Endothelial cell of umbilical vein (primary cell): ENCODE results near the gene TPRA1. TPM values are rescaled to one million over a fixed set of nuclear protein-coding genes. Genes with fewer than 3 reads are reported as not detected.
A peak's percentile ranks its signal among the peaks of the same experiment; 100 is the strongest.

ENCODE experiments used
- Bru-seq: library from RNA; stranded (reverse); fragments of 400-500 nt; gene quantifications from one replicate; lab custom pipeline; 2021; lab: Mats Ljungman, UMichigan
- BruChase-seq, 2 experiments: library from RNA; stranded (reverse); fragments of 400-500 nt; gene quantifications; one replicate each; lab custom pipeline; 2021; lab: Mats Ljungman, UMichigan
- BruUV-seq: library from RNA; stranded (reverse); fragments of 400-500 nt; replicated peaks from 2 replicates; lab custom pipeline; 2021; lab: Mats Ljungman, UMichigan
- CTCF ChIA-PET: fragments of 300-600, 350-600 bp; sonication (Branson Sonifier 250); formaldehyde crosslinking; loops from one replicate; lab custom pipeline; 2021; ENCODE audit warnings: antibody characterized with exemption, inconsistent platforms; lab: Charles Lee
- POLR2A ChIA-PET: fragments of 300-600, 350-600 bp; sonication (Branson Sonifier 250); formaldehyde crosslinking; loops from one replicate; lab custom pipeline; 2021; ENCODE audit warnings: antibody characterized with exemption, inconsistent platforms; lab: Charles Lee
- DNase-seq: peaks from one replicate; pipeline ENCODE4 v3.0.0-alpha.2; 2011; ENCODE audit warnings: low read depth, low spot score
- FAIRE-seq: peaks from 2 replicates; lab custom pipeline; 2011; peaks lifted over from hg19 to GRCh38; lab: Jason Lieb, UNC
- H2AFZ ChIP-seq: 2 replicates; pipeline ENCODE4 v1.6.0; 2012; ENCODE audit warnings: low read depth, low read length, control low read depth, inconsistent platforms
- H3K27ac ChIP-seq: 2 replicates; pipeline ENCODE4 v1.5.1; 2011; ENCODE audit warnings: low read depth, mild to moderate bottlenecking, control low read depth, low read length, moderate library complexity; ENCODE audit not compliant: insufficient read depth
- H3K27me3 ChIP-seq, 2 experiments: 2 replicates each; pipeline versions ENCODE4 v1.6.0 to v1.6.1; 2011; ENCODE audit warnings: low read length in 2 of 2, mixed read lengths in 1 of 2; ENCODE audit not compliant: control insufficient read depth in 2 of 2, insufficient read depth in 2 of 2
- H3K36me3 ChIP-seq, 2 experiments: 2 replicates in 1 of 2; 3 replicates in 1 of 2; pipeline ENCODE4 v1.5.1; 2011; ENCODE audit warnings: low read length in 2 of 2, mild to moderate bottlenecking in 1 of 2, moderate library complexity in 1 of 2; ENCODE audit not compliant: control insufficient read depth in 2 of 2, insufficient read depth in 2 of 2; ENCODE audit errors: extremely low read depth in 1 of 2
- H3K4me1 ChIP-seq: 3 replicates; pipeline ENCODE4 v1.5.1; 2011; ENCODE audit warnings: mild to moderate bottlenecking, low read length; ENCODE audit not compliant: control insufficient read depth, insufficient read depth; ENCODE audit errors: extremely low read depth
- H3K4me2 ChIP-seq: 2 replicates; pipeline ENCODE4 v1.6.1; 2011; ENCODE audit warnings: low read length, control low read depth, mixed read lengths; ENCODE audit not compliant: insufficient read depth
- H3K4me3 ChIP-seq, 3 experiments: fragments of 200-600 bp in 1 of 3; sonication (generic), shearing (Covaris generic) in 1 of 3; replicated peaks in 1 of 3; 2 replicates each; pipeline ENCODE4 v1.5.1; 2011 to 2016; ENCODE audit warnings: control low read depth in 3 of 3, low read length in 3 of 3, mild to moderate bottlenecking in 2 of 3, inconsistent platforms in 1 of 3, low read depth in 1 of 3, moderate library complexity in 1 of 3; ENCODE audit not compliant: insufficient read depth in 1 of 3
- H3K79me2 ChIP-seq: 2 replicates; pipeline ENCODE4 v1.6.0; 2012; ENCODE audit warnings: low read length, inconsistent platforms; ENCODE audit not compliant: control insufficient read depth, insufficient read depth
- H3K9ac ChIP-seq: replicated peaks from 2 replicates; pipeline ENCODE3; 2011; ENCODE audit warnings: low read length, control low read depth; ENCODE audit not compliant: insufficient read depth; ENCODE audit errors: extremely low read depth
- H3K9me1 ChIP-seq: replicated peaks from 3 replicates; pipeline ENCODE4 v1.6.0; 2011; ENCODE audit warnings: mild to moderate bottlenecking, low read length; ENCODE audit not compliant: control insufficient read depth, insufficient read depth; ENCODE audit errors: extremely low read depth
- H3K9me3 ChIP-seq: replicated peaks from 2 replicates; pipeline ENCODE4 v1.5.1; 2012; ENCODE audit warnings: low read length, inconsistent platforms; ENCODE audit not compliant: control insufficient read depth, insufficient read depth
- H4K20me1 ChIP-seq: replicated peaks from 2 replicates; pipeline ENCODE3; 2011; ENCODE audit warnings: mild to moderate bottlenecking, low read length; ENCODE audit not compliant: control insufficient read depth, insufficient read depth; ENCODE audit errors: extremely low read depth
- CTCF ChIP-seq, 2 donors: IDR thresholded peaks; 1 replicate in 1 of 2; 2 replicates in 1 of 2; pipeline ENCODE4 v1.5.1; 2011; ENCODE audit warnings: low read length in 2 of 2, mild to moderate bottlenecking in 2 of 2, moderate library complexity in 2 of 2, control low read depth in 1 of 2, inconsistent platforms in 1 of 2, low read depth in 1 of 2; ENCODE audit not compliant: insufficient read depth in 1 of 2; ENCODE audit errors: extremely low read depth in 1 of 2
- EZH2 ChIP-seq: IDR thresholded peaks from 2 replicates; pipeline ENCODE4 v1.6.1; 2012; ENCODE audit warnings: borderline replicate concordance, low read depth, mild to moderate bottlenecking, moderate library complexity, low read length, inconsistent platforms; ENCODE audit not compliant: severe bottlenecking
- FOS ChIP-seq: IDR thresholded peaks from 2 replicates; pipeline ENCODE4 v1.6.1; 2011; ENCODE audit warnings: mild to moderate bottlenecking, low read length, moderate library complexity, borderline replicate concordance; ENCODE audit not compliant: insufficient read depth
- GATA2 ChIP-seq: IDR thresholded peaks from 2 replicates; pipeline ENCODE4 v1.7.0; 2011; ENCODE audit warnings: low read depth, mild to moderate bottlenecking, moderate library complexity, mixed read lengths, low read length; ENCODE audit not compliant: insufficient read length, insufficient read depth
- JUN ChIP-seq: IDR thresholded peaks from 2 replicates; pipeline ENCODE4 v1.6.1; 2011; ENCODE audit warnings: borderline replicate concordance, low read depth; ENCODE audit not compliant: insufficient read length, insufficient read depth
- MAX ChIP-seq: IDR thresholded peaks from 2 replicates; pipeline ENCODE4 v1.6.1; 2011; ENCODE audit not compliant: insufficient read depth, insufficient read length
- MYC ChIP-seq: IDR thresholded peaks from one replicate; pipeline ENCODE4 v1.6.1; 2011; ENCODE audit warnings: mild to moderate bottlenecking, low read depth, low read length
- POLR2A ChIP-seq: IDR thresholded peaks from 2 replicates; pipeline ENCODE4 v1.6.1; 2012; ENCODE audit warnings: low read depth, mild to moderate bottlenecking, control low read depth, low read length
- POLR2AphosphoS5 ChIP-seq: IDR thresholded peaks from 2 replicates; pipeline ENCODE4 v1.6.1; 2012; ENCODE audit warnings: low read depth, mild to moderate bottlenecking, control low read depth, low read length, moderate library complexity; ENCODE audit not compliant: insufficient read depth
- dilution Hi-C: fragments of 300-500 bp; cut with MboI; formaldehyde crosslinking; loops from one replicate; pipeline ENCODE4 v1.15.0; 2019; ENCODE audit warnings: low sequenced_read_pairs; ENCODE audit not compliant: extremely low pct_ligation_motif_present
- intact Hi-C: fragments of 100-400 bp; cut with micrococcal nuclease; formaldehyde crosslinking; loops from one replicate; pipeline ENCODE4 v1.10.0; 2022
- long read RNA-seq: library from polyadenylated mRNA; stranded (forward); transcript quantifications from one replicate; pipeline ENCODE4 v2.0.0, GENCODE V29; 2021
- polyA minus RNA-seq, 3 experiments: library from RNA; depleted of rRNA, polyadenylated mRNA; stranded (reverse); fragments of >200 nt; gene quantifications; 1 replicate in 1 of 3; 2 replicates in 2 of 3; pipeline ENCODE4 v1.2.3, GENCODE V29; 2011
- polyA plus RNA-seq, 4 experiments: library from polyadenylated mRNA; depleted of rRNA in 3 of 4; stranded (reverse) in 3 of 4; unstranded in 1 of 4; fragments of >200 nt; gene quantifications; 2 replicates each; pipeline versions ENCODE4 v1.2.1 to v1.2.3, GENCODE V29; 2011 to 2012; ENCODE audit warnings: missing spikeins in 1 of 4
- total RNA-seq: library from RNA; stranded (reverse); gene quantifications from 2 replicates; pipeline ENCODE4 v1.2.3, GENCODE V29; 2021

The TPRA1 gene
- total RNA-seq (34.3 and 34.6 TPM in 2 replicates), polyA plus RNA-seq (58.0 and 65.4 TPM in 2 replicates), polyA minus RNA-seq (30.8 and 38.6 TPM in 2 replicates), Bru-seq, nascent RNA (percentile 55 among the genes with signal in this experiment), BruChase-seq, experiment 1, labeled RNA remaining after a 6-hour chase (percentile 63 among the genes with signal in this experiment), BruChase-seq, experiment 2, labeled RNA remaining after a 2-hour chase (percentile 66 among the genes with signal in this experiment)
- 34.5 and 37.5 TPM in 2 replicates for polyA plus RNA-seq (2011; cell fraction: cytosol; rRNA removed)
- polyA plus RNA-seq (2011; cell fraction: nucleus; rRNA removed): 42.5 and 45.5 TPM in 2 replicates
- 19.9 and 26.8 TPM in 2 replicates for polyA plus RNA-seq (2012)
- polyA minus RNA-seq (2011; cell fraction: cytosol; rRNA and poly(A)+ RNA removed): 43.3 TPM
- polyA minus RNA-seq (2011; cell fraction: nucleus; rRNA and poly(A)+ RNA removed): 13.7 and 15.6 TPM in 2 replicates
- long read RNA-seq, transcript TPRA1-202 (11 exons, 1,933 nt): major isoform, 78 of 137 reads
- long read RNA-seq, transcript TPRA1-203 (10 exons, 1,831 nt): minor isoform, 7 of 137 reads
- long read RNA-seq, partial matches to known transcripts: 6 of 137 reads
- long read RNA-seq, other reads (novel, unspliced or antisense): 42 of 137 reads

GRCh38 chr3:127590593-127591465, at the start of gene TPRA1:
TSS of gene TPRA1 (minus strand) at chr3:127590733. CDS start at chr3:127580146, 10,587 bp downstream.
- peaks cover 15% of the 10 kb centered on the region for H3K4me1 ChIP-seq
- H3K27me3 ChIP-seq: no peaks in the 10 kb centered on the region
- TF ChIP-seq POLR2A (peak; percentile 23), POLR2AphosphoS5 (peak; percentile 51), FOS (no peak), EZH2 (no peak), JUN (no peak), MYC (no peak), CTCF (IDR thresholded peaks at IDR 0.05; ENCODE audit: extremely low read depth in 1 of 2, insufficient read depth in 1 of 2, low read depth in 1 of 2, low read length in 2 of 2) (no peak), GATA2 (no peak), MAX (no peak)
- dilution Hi-C loops: no loop called here
- intact Hi-C loops: loop anchor here (1.0 to 5.0 kb wide), 4 partner anchors 7 to 461 kb away; partner anchors contain the start of genes MCM2, MGLL and SEC61A1
- H4K20me1 ChIP-seq: no peaks in the 10 kb centered on the region
- H3K9me1 ChIP-seq: no peaks in the 10 kb centered on the region
- ChIA-PET CTCF (interaction anchor here (0.6 to 9.2 kb wide), 3 partner anchors 15 to 100 kb away, joined by 3 to 108 read pairs (median 4); no protein-coding TSS in a partner anchor), POLR2A (interaction anchor here (0.7 kb wide), 1 partner anchor 1595 kb away, joined by 3 read pairs; no protein-coding TSS in a partner anchor)
- TSS peak; percentile 45 for BruUV-seq
- peak within 1 kb of the TSS; percentile 86 for H2AFZ ChIP-seq
- H3K27ac ChIP-seq: peak within 1 kb of the TSS; percentile 66
- peak within 1 kb of the TSS; percentile 73 to 80 (median 78) for H3K4me3 ChIP-seq
- peak; percentile 96 for DNase-seq
- peak; percentile 98 for FAIRE-seq
- peak within 1 kb of the TSS; percentile 88 for H3K9ac ChIP-seq
- no peaks in the 10 kb centered on the region for H3K9me3 ChIP-seq
- H3K79me2 ChIP-seq: peaks cover 34% of the 10 kb centered on the region
- H3K4me2 ChIP-seq: peak within 1 kb of the TSS; percentile 70
- H3K36me3 ChIP-seq: no peaks in the 10 kb centered on the region
